ENCODE data around the gene VIPR2.

GRCh38 chr7:158992759-158993158, 151.9 kb downstream of the VIPR2 start:
- no peak for TF ChIP-seq POLR2A (IDR thresholded peaks at IDR 0.05)
- no peak for TF ChIP-seq CTCF (IDR thresholded peaks at IDR 0.05)
